ENCODE results near the gene ASCC3.

DNA sequence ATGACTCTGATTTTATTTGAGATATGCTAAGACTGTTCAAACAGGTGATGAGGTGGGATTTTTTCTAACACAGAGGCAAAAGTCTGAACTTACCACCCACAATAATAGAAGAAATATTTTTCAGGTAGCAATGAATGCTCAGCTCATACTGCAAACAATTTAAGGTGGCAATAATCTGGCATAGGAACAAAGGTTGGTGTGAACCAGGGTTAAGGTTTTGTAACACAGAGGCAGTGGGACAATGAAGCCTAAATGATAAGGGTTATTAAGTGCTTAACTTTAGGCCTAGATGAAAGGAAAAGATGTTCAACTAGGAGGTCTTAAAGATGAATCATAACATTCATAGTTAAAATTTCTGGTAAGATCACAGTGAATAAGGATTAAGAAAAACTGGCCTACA lies 4.9 kb downstream of the ASCC3 start:
- no peak for TF ChIP-seq POLR2A (IDR thresholded peaks at IDR 0.05; ENCODE audit: low read length)
- TF ChIP-seq GATA1 (IDR thresholded peaks at IDR 0.05; ENCODE audit: low read depth, low read length) = no peak

Measured in erythroblast (primary cell).